HEK293 (cell line): ENCODE results near the gene FAM171A1.

Experiments
- CTCF ChIA-PET: fragments of 350-600 bp; formaldehyde crosslinking; extraction: SDS; loops from one replicate; lab custom pipeline; 2021; ENCODE audit warnings: antibody characterized with exemption; lab: Yijun Ruan, JAX
- POLR2A ChIA-PET: fragments of 300-600 bp; formaldehyde crosslinking; extraction: SDS; loops from one replicate; lab custom pipeline; 2020; ENCODE audit warnings: antibody characterized with exemption, inconsistent platforms; lab: Yijun Ruan, JAX
- H3K27ac ChIP-seq: fragments of 200-500 bp; sonication (Bioruptor generic); 2 replicates; pipeline ENCODE4 v1.5.1; 2014; ENCODE audit warnings: low read depth, low read length, control low read depth, inconsistent platforms; ENCODE audit errors: extremely low read depth
- H3K36me3 ChIP-seq, 2 experiments: fragments of 200-500 bp in 1 of 2; sonication (Bioruptor generic) in 1 of 2; 1 replicate in 1 of 2; 2 replicates in 1 of 2; pipeline ENCODE4 v1.5.1; 2014 to 2017; ENCODE audit warnings: inconsistent platforms in 2 of 2, low read length in 2 of 2; ENCODE audit not compliant: control insufficient read depth in 2 of 2, insufficient read depth in 1 of 2
- H3K4me1 ChIP-seq: fragments of 200-500 bp; sonication (Bioruptor generic); 2 replicates; pipeline ENCODE4 v1.5.1; 2014; ENCODE audit warnings: mild to moderate bottlenecking, low read length, inconsistent platforms; ENCODE audit not compliant: control insufficient read depth, insufficient read depth
- H3K4me3 ChIP-seq: 2 replicates; pipeline ENCODE4 v1.5.1; 2011; ENCODE audit warnings: low read depth, mild to moderate bottlenecking, control low read depth, low read length, moderate library complexity
- H3K9me3 ChIP-seq: fragments of 200-500 bp; sonication (Bioruptor generic); 2 replicates; pipeline ENCODE4 v1.5.1; 2014; ENCODE audit warnings: low read depth, low read length, inconsistent platforms; ENCODE audit not compliant: control insufficient read depth, insufficient read depth
- AEBP2 ChIP-seq: fragments of 450-650 bp; formaldehyde crosslinking; IDR thresholded peaks from 2 replicates; pipeline ENCODE4 v1.5.1; 2016; ENCODE audit warnings: missing biosample characterization, missing genetic modification characterization, borderline replicate concordance
- GLIS2 ChIP-seq: fragments of 450-650 bp; formaldehyde crosslinking; IDR thresholded peaks from 2 replicates; pipeline ENCODE4 v1.5.1; 2016; ENCODE audit warnings: missing biosample characterization, missing genetic modification characterization
- HOXD13 ChIP-seq: sonication (generic); formaldehyde crosslinking; IDR thresholded peaks from 2 replicates; pipeline ENCODE4 v1.8.0; 2022; ENCODE audit warnings: missing genetic modification reagents, borderline replicate concordance
- TRIM28 ChIP-seq: IDR thresholded peaks from 2 replicates; pipeline ENCODE4 v1.6.1; 2011; ENCODE audit warnings: low read length, control low read depth, borderline replicate concordance
- ZBTB10 ChIP-seq: fragments of 450-650 bp; formaldehyde crosslinking; IDR thresholded peaks from 2 replicates; pipeline ENCODE4 v1.5.1; 2016; ENCODE audit warnings: missing biosample characterization, missing genetic modification characterization
- ZBTB20 ChIP-seq: fragments of 450-650 bp; formaldehyde crosslinking; IDR thresholded peaks from 2 replicates; pipeline ENCODE4 v1.5.1; 2016; ENCODE audit warnings: missing biosample characterization, missing genetic modification characterization
- ZBTB21 ChIP-seq: fragments of 450-650 bp; formaldehyde crosslinking; IDR thresholded peaks from 2 replicates; pipeline ENCODE4 v1.5.1; 2017; ENCODE audit warnings: missing biosample characterization, missing genetic modification characterization
- ZBTB26 ChIP-seq: fragments of 450-650 bp; formaldehyde crosslinking; optimal IDR thresholded peaks from 2 replicates; pipeline ENCODE3; 2016; ENCODE audit warnings: missing biosample characterization, mild to moderate bottlenecking, missing genetic modification characterization
- ZBTB8A ChIP-seq: fragments of 450-650 bp; formaldehyde crosslinking; IDR thresholded peaks from 2 replicates; pipeline ENCODE4 v1.5.1; 2016; ENCODE audit warnings: missing biosample characterization, missing genetic modification characterization
- ZFP3 ChIP-seq: fragments of 450-650 bp; formaldehyde crosslinking; IDR thresholded peaks from 2 replicates; pipeline ENCODE4 v1.5.1; 2016; ENCODE audit warnings: low read depth, missing biosample characterization, missing genetic modification characterization
- ZFP41 ChIP-seq: fragments of 450-650 bp; formaldehyde crosslinking; IDR thresholded peaks from 2 replicates; pipeline ENCODE4 v1.5.1; 2016; ENCODE audit warnings: missing biosample characterization, missing genetic modification characterization, borderline replicate concordance
- ZNF133 ChIP-seq: fragments of 450-650 bp; formaldehyde crosslinking; IDR thresholded peaks from 2 replicates; pipeline ENCODE4 v1.5.1; 2016; ENCODE audit warnings: missing biosample characterization, missing genetic modification characterization
- ZNF24 ChIP-seq: fragments of 450-650 bp; formaldehyde crosslinking; IDR thresholded peaks from 2 replicates; pipeline ENCODE4 v1.5.1; 2016; ENCODE audit warnings: missing biosample characterization, missing genetic modification characterization
- ZNF513 ChIP-seq: fragments of 450-650 bp; IDR thresholded peaks from 2 replicates; pipeline ENCODE4 v1.5.1; 2018; ENCODE audit warnings: missing biosample characterization, missing genetic modification characterization
- ZNF610 ChIP-seq: fragments of 450-650 bp; formaldehyde crosslinking; IDR thresholded peaks from 2 replicates; pipeline ENCODE4 v1.5.1; 2016; ENCODE audit warnings: missing biosample characterization, missing genetic modification characterization, borderline replicate concordance
- ZNF747 ChIP-seq: fragments of 450-650 bp; formaldehyde crosslinking; IDR thresholded peaks from 2 replicates; pipeline ENCODE4 v1.5.1; 2016; ENCODE audit warnings: missing biosample characterization, missing genetic modification characterization
- ZNF837 ChIP-seq: fragments of 450-650 bp; formaldehyde crosslinking; IDR thresholded peaks from 2 replicates; pipeline ENCODE4 v1.5.1; 2016; ENCODE audit warnings: missing biosample characterization, missing genetic modification characterization
- TF ChIP-seq, protein P1 (sequence below): fragments of 450-650 bp; formaldehyde crosslinking; IDR thresholded peaks from 2 replicates; pipeline ENCODE4 v1.5.1; 2016; ENCODE audit warnings: missing biosample characterization, missing genetic modification characterization
- TF ChIP-seq, protein P2 (sequence below): fragments of 450-650 bp; formaldehyde crosslinking; IDR thresholded peaks from 2 replicates; pipeline ENCODE4 v1.5.1; 2017; ENCODE audit warnings: missing biosample characterization, missing genetic modification characterization

The FAM171A1 gene

DNA sequence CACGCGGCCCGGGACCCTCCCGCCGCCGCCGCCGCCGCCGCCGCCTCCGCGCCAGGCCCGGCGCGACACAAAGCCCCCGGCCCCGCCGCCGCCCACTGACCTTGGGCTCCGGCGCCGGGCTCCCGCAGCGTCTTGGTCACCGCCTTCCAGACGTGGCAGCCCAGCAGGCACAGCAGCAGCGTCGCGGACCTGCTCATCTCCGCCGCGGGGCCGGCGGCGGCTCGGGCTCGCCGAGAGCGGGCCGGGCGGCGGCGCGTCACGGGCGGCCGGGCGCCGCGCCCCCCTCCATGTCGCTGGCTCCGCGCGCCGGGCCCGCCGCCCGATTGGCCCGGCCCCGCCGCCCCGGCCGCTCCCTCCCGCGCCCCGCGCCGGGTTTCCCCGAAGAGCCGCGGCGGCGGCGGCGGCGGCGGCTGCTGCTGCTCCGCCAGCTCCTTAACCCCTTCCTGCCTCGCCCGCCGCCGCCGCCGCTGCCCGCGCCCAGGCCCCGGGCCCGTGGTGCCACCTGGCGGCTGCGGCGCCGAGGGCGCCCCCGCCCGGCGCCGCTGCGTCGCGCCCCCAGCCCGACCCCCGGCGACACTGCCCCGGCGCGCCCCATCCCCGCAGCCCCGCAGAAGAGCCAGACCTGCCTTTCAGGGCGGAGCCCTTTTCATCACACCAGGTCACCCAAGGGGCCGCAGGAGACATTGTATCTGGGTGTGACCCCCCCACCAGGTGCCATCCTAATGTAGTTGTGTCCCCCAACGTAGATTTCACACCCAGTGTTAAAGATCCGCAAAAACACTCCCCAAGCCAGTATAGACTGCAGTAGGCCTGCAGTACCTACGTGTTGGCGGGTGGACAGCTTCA is at the start of gene FAM171A1:
Gene FAM171A1 (minus strand): TSS at position 434 of the 846 bp plus-strand sequence. CDS start 237 bp downstream, at position 197.
- Histone ChIP-seq H3K4me1 (peaks cover 7% of the 10 kb centered on the region; the same call in 1 of the 2 replicates), H3K27ac (peak within 1 kb of the TSS; percentile 79; the same call in 1 of the 2 replicates)
- no peak for TF ChIP-seq ZNF837 (tag by site-specific recombination)
- peak; percentile 22; the same call in 1 of the 2 replicates for TF ChIP-seq GLIS2 (tag by site-specific recombination)
- TF ChIP-seq ZBTB21, result no peak
- no peak for TF ChIP-seq ZNF133 (tag by site-specific recombination)
- TF ChIP-seq, protein P1, sequence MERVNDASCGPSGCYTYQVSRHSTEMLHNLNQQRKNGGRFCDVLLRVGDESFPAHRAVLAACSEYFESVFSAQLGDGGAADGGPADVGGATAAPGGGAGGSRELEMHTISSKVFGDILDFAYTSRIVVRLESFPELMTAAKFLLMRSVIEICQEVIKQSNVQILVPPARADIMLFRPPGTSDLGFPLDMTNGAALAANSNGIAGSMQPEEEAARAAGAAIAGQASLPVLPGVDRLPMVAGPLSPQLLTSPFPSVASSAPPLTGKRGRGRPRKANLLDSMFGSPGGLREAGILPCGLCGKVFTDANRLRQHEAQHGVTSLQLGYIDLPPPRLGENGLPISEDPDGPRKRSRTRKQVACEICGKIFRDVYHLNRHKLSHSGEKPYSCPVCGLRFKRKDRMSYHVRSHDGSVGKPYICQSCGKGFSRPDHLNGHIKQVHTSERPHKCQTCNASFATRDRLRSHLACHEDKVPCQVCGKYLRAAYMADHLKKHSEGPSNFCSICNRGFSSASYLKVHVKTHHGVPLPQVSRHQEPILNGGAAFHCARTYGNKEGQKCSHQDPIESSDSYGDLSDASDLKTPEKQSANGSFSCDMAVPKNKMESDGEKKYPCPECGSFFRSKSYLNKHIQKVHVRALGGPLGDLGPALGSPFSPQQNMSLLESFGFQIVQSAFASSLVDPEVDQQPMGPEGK (tag by site-specific recombination), result peak; percentile 61
- TF ChIP-seq ZFP3 (tag by site-specific recombination), result no peak
- peak; percentile 16; the same call in 1 of the 2 replicates for TF ChIP-seq ZBTB20
- TF ChIP-seq ZNF610 (tag by site-specific recombination), result no peak
- TF ChIP-seq ZNF747 (tag by site-specific recombination), result no peak
- no peak for TF ChIP-seq ZBTB10 (tag by site-specific recombination)
- TF ChIP-seq ZFP41 (tag by site-specific recombination), result no peak
- 0 out of 2 replicates have a peak, but pooled peaks have one; percentile 19 for TF ChIP-seq ZBTB8A (tag by site-specific recombination)
- no peak for TF ChIP-seq HOXD13
- TF ChIP-seq ZBTB26 (tag by site-specific recombination), result peak; percentile 38
- no peak for TF ChIP-seq ZNF24
- TF ChIP-seq TRIM28, result no peak
- TF ChIP-seq, protein P2, sequence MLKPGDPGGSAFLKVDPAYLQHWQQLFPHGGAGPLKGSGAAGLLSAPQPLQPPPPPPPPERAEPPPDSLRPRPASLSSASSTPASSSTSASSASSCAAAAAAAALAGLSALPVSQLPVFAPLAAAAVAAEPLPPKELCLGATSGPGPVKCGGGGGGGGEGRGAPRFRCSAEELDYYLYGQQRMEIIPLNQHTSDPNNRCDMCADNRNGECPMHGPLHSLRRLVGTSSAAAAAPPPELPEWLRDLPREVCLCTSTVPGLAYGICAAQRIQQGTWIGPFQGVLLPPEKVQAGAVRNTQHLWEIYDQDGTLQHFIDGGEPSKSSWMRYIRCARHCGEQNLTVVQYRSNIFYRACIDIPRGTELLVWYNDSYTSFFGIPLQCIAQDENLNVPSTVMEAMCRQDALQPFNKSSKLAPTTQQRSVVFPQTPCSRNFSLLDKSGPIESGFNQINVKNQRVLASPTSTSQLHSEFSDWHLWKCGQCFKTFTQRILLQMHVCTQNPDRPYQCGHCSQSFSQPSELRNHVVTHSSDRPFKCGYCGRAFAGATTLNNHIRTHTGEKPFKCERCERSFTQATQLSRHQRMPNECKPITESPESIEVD, result no peak
- TF ChIP-seq AEBP2 (tag by site-specific recombination), result no peak
- TF ChIP-seq ZNF513, result no peak
- TF ChIP-seq, all 188 proteins: peak for 5
- Histone ChIP-seq H3K9me3 (no peaks in the 10 kb centered on the region), H3K4me3 (peak within 1 kb of the TSS; percentile 72), H3K36me3 (no peaks in the 10 kb centered on the region)
- CTCF ChIA-PET, result interaction anchor here (0.6 to 1.2 kb wide), 8 partner anchors 8 to 248 kb away, joined by 3 to 4 read pairs (median 3); no protein-coding TSS in a partner anchor
- POLR2A ChIA-PET, result no interaction called here
